Keratinocyte (primary cell): ENCODE measurements around the gene WASF2. TPM values are rescaled to one million over a fixed set of nuclear protein-coding genes. Genes with fewer than 3 reads are reported as not detected.

ENCODE experiments used
- DNase-seq: peaks from one replicate; pipeline ENCODE4 v3.0.0-alpha.2; 2011; ENCODE audit warnings: low read depth, missing footprints, low spot score
- FAIRE-seq: peaks from 2 replicates; lab custom pipeline; 2011; peaks lifted over from hg19 to GRCh38; lab: Jason Lieb, UNC
- H2AFZ ChIP-seq: 2 replicates; pipeline ENCODE4 v1.6.0; 2012; ENCODE audit warnings: low read length, control low read depth, inconsistent platforms; ENCODE audit not compliant: control insufficient read depth
- H3K27ac ChIP-seq: 2 replicates; pipeline ENCODE4 v1.5.1; 2011; ENCODE audit warnings: low read length; ENCODE audit not compliant: control insufficient read depth, insufficient read depth
- H3K27me3 ChIP-seq: 3 replicates; pipeline ENCODE4 v1.6.0; 2011; ENCODE audit warnings: low read length; ENCODE audit not compliant: control insufficient read depth, insufficient read depth; ENCODE audit errors: extremely low read depth
- H3K36me3 ChIP-seq, 2 experiments: 2 replicates in 1 of 2; 3 replicates in 1 of 2; pipeline ENCODE4 v1.5.1; 2011; ENCODE audit warnings: low read length in 2 of 2, mild to moderate bottlenecking in 1 of 2; ENCODE audit not compliant: control insufficient read depth in 2 of 2, insufficient read depth in 2 of 2; ENCODE audit errors: extremely low read depth in 1 of 2
- H3K4me1 ChIP-seq: 3 replicates; pipeline ENCODE4 v1.5.1; 2011; ENCODE audit warnings: low read length; ENCODE audit not compliant: control insufficient read depth, insufficient read depth; ENCODE audit errors: extremely low read depth
- H3K4me2 ChIP-seq: 3 replicates; pipeline ENCODE4 v1.6.0; 2011; ENCODE audit warnings: low read depth, low read length; ENCODE audit not compliant: control insufficient read depth, insufficient read depth; ENCODE audit errors: extremely low read depth
- H3K4me3 ChIP-seq, 3 experiments: fragments of 200-600 bp in 1 of 3; sonication (generic) in 1 of 3; 2 replicates in 2 of 3; 3 replicates in 1 of 3; pipeline ENCODE4 v1.5.1; 2011 to 2016; ENCODE audit warnings: low read length in 3 of 3, mild to moderate bottlenecking in 3 of 3, control low read depth in 2 of 3, inconsistent platforms in 1 of 3, low read depth in 1 of 3, mixed read lengths in 1 of 3, mixed run types in 1 of 3, moderate library complexity in 1 of 3; ENCODE audit not compliant: control insufficient read depth in 2 of 3, insufficient read depth in 2 of 3; ENCODE audit errors: extremely low read depth in 1 of 3
- H3K79me2 ChIP-seq: 2 replicates; pipeline ENCODE4 v1.6.0; 2012; ENCODE audit warnings: low read length; ENCODE audit not compliant: control insufficient read depth, insufficient read depth
- H3K9ac ChIP-seq: 3 replicates; pipeline ENCODE4 v1.6.0; 2011; ENCODE audit warnings: low read length; ENCODE audit not compliant: control insufficient read depth, insufficient read depth; ENCODE audit errors: extremely low read depth
- H3K9me1 ChIP-seq: 3 replicates; pipeline ENCODE4 v1.6.0; 2011; ENCODE audit warnings: low read length; ENCODE audit not compliant: control insufficient read depth, insufficient read depth; ENCODE audit errors: extremely low read depth
- H3K9me3 ChIP-seq: 2 replicates; pipeline ENCODE4 v1.5.1; 2012; ENCODE audit warnings: low read depth, low read length; ENCODE audit not compliant: control insufficient read depth
- H4K20me1 ChIP-seq: 3 replicates; pipeline ENCODE4 v1.6.0; 2011; ENCODE audit warnings: low read length; ENCODE audit not compliant: control insufficient read depth, insufficient read depth; ENCODE audit errors: extremely low read depth
- CTCF ChIP-seq, 3 experiments: IDR thresholded peaks in 1 of 3; conservative IDR thresholded peaks in 1 of 3; optimal IDR thresholded peaks in 1 of 3; 2 replicates in 2 of 3; 3 replicates in 1 of 3; pipeline versions ENCODE3 to v1.5.1; 2011; ENCODE audit warnings: low read length in 3 of 3, mild to moderate bottlenecking in 3 of 3, moderate library complexity in 2 of 3, control low read depth in 1 of 3, inconsistent platforms in 1 of 3; ENCODE audit not compliant: insufficient read depth in 2 of 3; ENCODE audit errors: extremely low read depth in 1 of 3
- EZH2 ChIP-seq: IDR thresholded peaks from one replicate; pipeline ENCODE4 v1.6.1; 2012; ENCODE audit warnings: inconsistent platforms, mild to moderate bottlenecking, low read length, moderate library complexity
- dilution Hi-C: fragments of 300-500 bp; cut with MboI; formaldehyde crosslinking; loops from one replicate; pipeline ENCODE4 v1.7.0; 2020; ENCODE audit warnings: low sequenced_read_pairs; ENCODE audit not compliant: extremely low pct_ligation_motif_present
- polyA plus RNA-seq, 5 experiments: library from polyadenylated mRNA; depleted of rRNA in 3 of 5; stranded (reverse) in 3 of 5; stranded (forward) in 1 of 5; unstranded in 1 of 5; fragments of >200 nt; gene quantifications; 1 replicate in 1 of 5; 2 replicates in 3 of 5; 3 replicates in 1 of 5; pipeline versions ENCODE4 v1.2.1 to v1.2.3, GENCODE V29; 2011 to 2012; ENCODE audit warnings: missing spikeins in 2 of 5, low read depth in 1 of 5, low replicate concordance in 1 of 5

WASF2 gene
- polyA plus RNA-seq, 1 donor (not counting 4 experiments of a cell fraction or from before 2014, with no cell fraction given): 42.9 TPM

- H3K9ac ChIP-seq: no peak overlapping the region
- FAIRE-seq (no peak), DNase-seq (no peak)
- no peak overlapping the region for H3K4me2 ChIP-seq
- no peaks in the 10 kb centered on the region for H3K27me3 ChIP-seq
- H3K36me3 ChIP-seq: peaks cover 0 to under 1% of the 10 kb centered on the region in 2 experiments
- peaks cover 5% of the 10 kb centered on the region for H3K79me2 ChIP-seq
- H3K9me3 ChIP-seq: no peaks in the 10 kb centered on the region
- peaks cover 18% of the 10 kb centered on the region for H3K4me1 ChIP-seq
- H3K9me1 ChIP-seq: no peaks in the 10 kb centered on the region
- no peaks in the 10 kb centered on the region for H4K20me1 ChIP-seq
- TF ChIP-seq CTCF (optimal IDR thresholded peaks at IDR 0.05 in 1 of 3, IDR thresholded peaks at IDR 0.05 in 1 of 3, conservative IDR thresholded peaks at IDR 0.05 in 1 of 3; ENCODE audit: extremely low read depth in 1 of 3, insufficient read depth in 2 of 3, low read length in 3 of 3): no peak
- no peak for TF ChIP-seq EZH2
- H3K4me3 ChIP-seq: no peak overlapping the region
- dilution Hi-C loops: no loop called here
- no peak overlapping the region for H2AFZ ChIP-seq
- H3K27ac ChIP-seq: no peak overlapping the region
Measured at GRCh38 chr1:27398405-27399149, 91.4 kb downstream of the WASF2 start.

- H3K36me3 ChIP-seq: no peaks in the 10 kb centered on the region
- peaks cover 18% of the 10 kb centered on the region for H3K4me1 ChIP-seq
- no peak overlapping the region for H3K27ac ChIP-seq
- H3K4me3 ChIP-seq: no peak overlapping the region
- dilution Hi-C loops: no loop called here
- TF ChIP-seq CTCF (optimal IDR thresholded peaks at IDR 0.05 in 1 of 3, IDR thresholded peaks at IDR 0.05 in 1 of 3, conservative IDR thresholded peaks at IDR 0.05 in 1 of 3; ENCODE audit: extremely low read depth in 1 of 3, insufficient read depth in 2 of 3, low read length in 3 of 3): no peak
- no peak for TF ChIP-seq EZH2
- no peak overlapping the region for H3K4me2 ChIP-seq
- FAIRE-seq: no peak
- H4K20me1 ChIP-seq: no peaks in the 10 kb centered on the region
- H3K79me2 ChIP-seq: peaks cover 13% of the 10 kb centered on the region
- DNase-seq: no peak
- H2AFZ ChIP-seq: no peak overlapping the region
- no peaks in the 10 kb centered on the region for H3K27me3 ChIP-seq
- no peaks in the 10 kb centered on the region for H3K9me3 ChIP-seq
- H3K9me1 ChIP-seq: no peaks in the 10 kb centered on the region
- no peak overlapping the region for H3K9ac ChIP-seq
Measured at GRCh38 chr1:27397749-27398148, 92.2 kb downstream of the WASF2 start.
